A549 (cell line): Measurements from ENCODE around the gene TNNI2.

Experiments used
- BHLHE40 ChIP-seq: IDR thresholded peaks from 2 replicates; pipeline ENCODE4 v1.6.1; 2012; ENCODE audit warnings: low read depth, low read length, inconsistent platforms
- CEBPB ChIP-seq, 2 experiments: fragments of >200 bp in 1 of 2; sonication (Bioruptor Twin) in 1 of 2; formaldehyde crosslinking in 1 of 2; IDR thresholded peaks; 2 replicates each; pipeline ENCODE4 v1.6.1; 2012 to 2016
- EHMT2 ChIP-seq: fragments of 200-600 bp; sonication (generic); IDR thresholded peaks from 2 replicates; pipeline ENCODE4 v1.6.1; 2016; ENCODE audit warnings: antibody characterized with exemption, low read depth, mild to moderate bottlenecking, moderate library complexity
- EP300 ChIP-seq, 2 experiments: fragments of >200 bp; sonication (Bioruptor Twin); formaldehyde crosslinking; IDR thresholded peaks; 2 replicates in 1 of 2; 3 replicates in 1 of 2; pipeline ENCODE4 v1.6.1; 2016 to 2017
- PHF8 ChIP-seq: fragments of 200-600 bp; sonication (generic); IDR thresholded peaks from 2 replicates; pipeline ENCODE4 v1.6.1; 2016; ENCODE audit warnings: low read depth, mild to moderate bottlenecking, antibody characterized with exemption, moderate library complexity, borderline replicate concordance
- POLR2A ChIP-seq: IDR thresholded peaks from 2 replicates; pipeline ENCODE4 v1.6.1; 2012; ENCODE audit warnings: mild to moderate bottlenecking, low read length
- REST ChIP-seq: fragments of 200-600 bp; sonication (generic); IDR thresholded peaks from 2 replicates; pipeline ENCODE4 v1.6.1; 2016; ENCODE audit warnings: antibody characterized with exemption, mild to moderate bottlenecking, moderate library complexity
- ZFP36 ChIP-seq: fragments of 450-650 bp; IDR thresholded peaks from 2 replicates; pipeline ENCODE4 v1.6.1; 2014; ENCODE audit warnings: borderline replicate concordance; ENCODE audit not compliant: partially characterized antibody
- TF ChIP-seq, protein P1 (sequence below): fragments of >200 bp; sonication (Bioruptor Twin); formaldehyde crosslinking; IDR thresholded peaks from 3 replicates; pipeline ENCODE4 v1.6.1; 2016

DNA sequence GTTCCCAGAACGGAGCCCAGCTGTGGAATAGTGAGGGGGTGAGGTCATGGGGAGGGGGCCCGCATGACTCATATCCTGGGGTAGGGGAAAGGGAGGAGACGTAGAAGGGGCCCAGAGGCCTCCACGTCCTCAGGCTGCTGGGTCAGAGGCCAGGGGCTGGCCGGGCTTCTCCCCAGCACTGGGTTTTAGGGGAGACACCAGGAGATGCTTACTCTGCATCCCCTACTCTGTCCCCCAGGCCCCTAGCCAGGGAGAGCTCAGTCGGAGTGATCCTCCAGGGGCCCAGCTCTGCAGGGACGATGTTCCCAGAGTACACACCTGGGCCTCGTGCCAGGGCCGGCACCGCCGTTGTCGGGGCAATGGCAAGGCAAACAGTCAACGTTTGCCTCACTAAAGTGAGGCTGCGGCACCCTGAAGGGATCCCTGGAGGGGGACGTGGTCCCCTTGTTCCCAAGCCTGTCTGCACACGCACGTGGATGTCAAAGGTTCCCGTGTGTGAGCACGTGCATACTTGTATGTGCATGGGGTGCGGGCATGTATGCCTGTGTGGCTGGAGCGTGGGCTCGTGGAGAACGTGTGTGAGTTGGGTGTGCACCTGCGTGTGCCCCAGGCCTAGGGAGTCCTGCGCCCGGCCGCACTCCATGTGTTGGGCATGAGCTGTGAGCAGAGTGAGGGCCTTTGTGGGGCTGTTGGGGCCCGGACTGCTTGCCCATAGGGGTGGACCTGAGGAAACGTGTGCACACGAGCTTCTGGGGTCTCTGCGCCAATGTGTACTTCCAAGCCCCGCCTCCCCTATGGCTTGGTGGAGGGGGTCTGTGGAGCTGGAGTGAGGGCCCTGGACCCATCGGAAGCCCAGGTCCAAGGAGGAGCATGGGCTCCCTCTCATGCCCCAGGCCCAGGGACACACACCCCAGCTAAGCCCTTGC, 38.7 kb downstream of the TNNI2 start:
- no peak for TF ChIP-seq REST
- no peak for TF ChIP-seq BHLHE40
- TF ChIP-seq EHMT2, result no peak
- TF ChIP-seq, protein P1, sequence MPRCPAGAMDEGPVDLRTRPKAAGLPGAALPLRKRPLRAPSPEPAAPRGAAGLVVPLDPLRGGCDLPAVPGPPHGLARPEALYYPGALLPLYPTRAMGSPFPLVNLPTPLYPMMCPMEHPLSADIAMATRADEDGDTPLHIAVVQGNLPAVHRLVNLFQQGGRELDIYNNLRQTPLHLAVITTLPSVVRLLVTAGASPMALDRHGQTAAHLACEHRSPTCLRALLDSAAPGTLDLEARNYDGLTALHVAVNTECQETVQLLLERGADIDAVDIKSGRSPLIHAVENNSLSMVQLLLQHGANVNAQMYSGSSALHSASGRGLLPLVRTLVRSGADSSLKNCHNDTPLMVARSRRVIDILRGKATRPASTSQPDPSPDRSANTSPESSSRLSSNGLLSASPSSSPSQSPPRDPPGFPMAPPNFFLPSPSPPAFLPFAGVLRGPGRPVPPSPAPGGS, result no peak
- TF ChIP-seq CEBPB (IDR thresholded peaks at IDR 0.05), result no peak
- no peak for TF ChIP-seq PHF8
- TF ChIP-seq ZFP36, result no peak
- no peak for TF ChIP-seq EP300 (IDR thresholded peaks at IDR 0.05)
- no peak for TF ChIP-seq POLR2A
